ENCODE results near the gene BSG. TPM values are rescaled to one million over a fixed set of nuclear protein-coding genes. Genes with fewer than 3 reads are reported as not detected.

BSG gene
- total RNA-seq, 1 experiment from 2014 or later = 653 TPM

- DNase-seq (ENCODE audit: low read depth, low spot score) (no peak), ATAC-seq (no peak)
- Histone ChIP-seq H3K27me3 (ENCODE audit: control insufficient read depth, insufficient read depth, low read length) (no peaks in the 10 kb centered on the region), H3K4me3 (ENCODE audit: low read depth in 2 of 2, low read length in 2 of 2) (no peak overlapping the region), H3K4me1 (ENCODE audit: control insufficient read depth, insufficient read depth, low read length) (peaks cover 15% of the 10 kb centered on the region), H3K27ac (ENCODE audit: low read length) (no peak overlapping the region), H3K36me3 (ENCODE audit: control insufficient read depth, insufficient read depth, low read length) (peaks cover 8% of the 10 kb centered on the region; the same call in 1 of the 2 replicates), H3K9me3 (ENCODE audit: control insufficient read depth, insufficient read depth, low read depth, low read length) (no peaks in the 10 kb centered on the region)
- BruUV-seq (replicated peaks) = no TSS peak
- intact Hi-C loops (cut with micrococcal nuclease; ENCODE audit: unreplicated experiment) = no loop called here
- ChIA-PET POLR2A (no interaction called here), CTCF (no interaction called here)
- TF ChIP-seq, protein P1, sequence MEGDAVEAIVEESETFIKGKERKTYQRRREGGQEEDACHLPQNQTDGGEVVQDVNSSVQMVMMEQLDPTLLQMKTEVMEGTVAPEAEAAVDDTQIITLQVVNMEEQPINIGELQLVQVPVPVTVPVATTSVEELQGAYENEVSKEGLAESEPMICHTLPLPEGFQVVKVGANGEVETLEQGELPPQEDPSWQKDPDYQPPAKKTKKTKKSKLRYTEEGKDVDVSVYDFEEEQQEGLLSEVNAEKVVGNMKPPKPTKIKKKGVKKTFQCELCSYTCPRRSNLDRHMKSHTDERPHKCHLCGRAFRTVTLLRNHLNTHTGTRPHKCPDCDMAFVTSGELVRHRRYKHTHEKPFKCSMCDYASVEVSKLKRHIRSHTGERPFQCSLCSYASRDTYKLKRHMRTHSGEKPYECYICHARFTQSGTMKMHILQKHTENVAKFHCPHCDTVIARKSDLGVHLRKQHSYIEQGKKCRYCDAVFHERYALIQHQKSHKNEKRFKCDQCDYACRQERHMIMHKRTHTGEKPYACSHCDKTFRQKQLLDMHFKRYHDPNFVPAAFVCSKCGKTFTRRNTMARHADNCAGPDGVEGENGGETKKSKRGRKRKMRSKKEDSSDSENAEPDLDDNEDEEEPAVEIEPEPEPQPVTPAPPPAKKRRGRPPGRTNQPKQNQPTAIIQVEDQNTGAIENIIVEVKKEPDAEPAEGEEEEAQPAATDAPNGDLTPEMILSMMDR (IDR thresholded peaks at IDR 0.05) = no peak
- no peak for TF ChIP-seq TCF7L2 (IDR thresholded peaks at IDR 0.05; ENCODE audit: low read depth, low read length)
- TF ChIP-seq SIN3A (IDR thresholded peaks at IDR 0.05; ENCODE audit: borderline replicate concordance, insufficient read depth, low read depth, low read length) = no peak
- no peak for TF ChIP-seq POLR2AphosphoS5 (IDR thresholded peaks at IDR 0.05; ENCODE audit: low read depth, low read length)
- no peak for TF ChIP-seq REST (IDR thresholded peaks at IDR 0.05; ENCODE audit: insufficient read depth in 1 of 2, low read depth in 2 of 2, low read length in 1 of 2)
- in situ Hi-C loops (cut with HindIII; ENCODE audit: low pct_unique_long_range_greater_than_20kb, low sequenced_read_pairs) = no loop called here
Measured at GRCh38 chr19:576768-577438, 4.5 kb downstream of the BSG start.

GRCh38 chr19:577439-578392 lies 5.3 kb downstream of the BSG start:
- DNase-seq (ENCODE audit: low read depth, low spot score) = no peak
- H3K27me3 ChIP-seq (ENCODE audit: control insufficient read depth, insufficient read depth, low read length) = no peaks in the 10 kb centered on the region
- no peak overlapping the region for H3K4me3 ChIP-seq (ENCODE audit: low read depth in 2 of 2, low read length in 2 of 2)
- no peak for ATAC-seq
- peaks cover 16% of the 10 kb centered on the region for H3K4me1 ChIP-seq (ENCODE audit: control insufficient read depth, insufficient read depth, low read length)
- no peaks in the 10 kb centered on the region for H3K9me3 ChIP-seq (ENCODE audit: control insufficient read depth, insufficient read depth, low read depth, low read length)
- H3K27ac ChIP-seq (ENCODE audit: low read length) = no peak overlapping the region
- in situ Hi-C loops (cut with HindIII; ENCODE audit: low pct_unique_long_range_greater_than_20kb, low sequenced_read_pairs) (no loop called here), intact Hi-C loops (cut with micrococcal nuclease; ENCODE audit: unreplicated experiment) (no loop called here)
- POLR2A ChIA-PET = no interaction called here
- H3K36me3 ChIP-seq (ENCODE audit: control insufficient read depth, insufficient read depth, low read length) = peaks cover 9% of the 10 kb centered on the region; the same call in 1 of the 2 replicates
- no TSS peak for BruUV-seq (replicated peaks)
- TF ChIP-seq REST (IDR thresholded peaks at IDR 0.05; ENCODE audit: insufficient read depth in 1 of 2, low read depth in 2 of 2, low read length in 1 of 2) = no peak
- no peak for TF ChIP-seq SIN3A (IDR thresholded peaks at IDR 0.05; ENCODE audit: borderline replicate concordance, insufficient read depth, low read depth, low read length)
- TF ChIP-seq, protein P1 (IDR thresholded peaks at IDR 0.05) = no peak; the same call in 1 of the 2 replicates
- no peak for TF ChIP-seq TCF7L2 (IDR thresholded peaks at IDR 0.05; ENCODE audit: low read depth, low read length)
- no peak for TF ChIP-seq POLR2AphosphoS5 (IDR thresholded peaks at IDR 0.05; ENCODE audit: low read depth, low read length)
- CTCF ChIA-PET = no interaction called here
